Measurements from ENCODE around the gene CLEC11A.

Gene CLEC11A

DNA sequence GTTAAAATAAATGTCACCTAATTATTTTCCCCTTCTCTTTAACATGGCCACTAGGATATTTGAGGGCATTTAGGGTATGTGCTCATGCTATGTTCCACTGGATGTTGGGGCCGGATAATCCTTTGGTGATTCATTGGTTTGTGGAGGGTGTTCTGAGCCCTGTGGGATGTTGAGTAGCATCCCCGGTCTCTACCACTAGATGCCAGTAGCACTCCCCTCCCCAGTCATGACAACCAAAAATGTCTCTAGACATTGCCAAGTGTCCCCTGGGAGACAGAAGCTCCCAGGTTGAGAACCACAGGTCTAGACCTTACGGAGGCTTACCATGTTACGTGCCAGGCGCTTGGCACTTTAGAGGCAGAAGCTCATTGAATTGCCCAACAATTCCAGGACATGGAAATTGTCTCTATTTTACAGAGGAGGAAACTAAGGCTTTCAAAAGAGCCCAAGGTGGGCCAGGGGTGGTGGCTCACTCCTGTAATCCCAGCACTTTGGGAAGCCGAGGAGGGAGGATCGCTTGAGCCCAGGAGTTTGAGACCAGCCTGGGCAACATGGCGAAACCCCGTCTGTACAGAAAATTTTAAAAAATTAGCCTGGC, 17.6 kb upstream of the CLEC11A start:
- no peak for DNase-seq

DNA sequence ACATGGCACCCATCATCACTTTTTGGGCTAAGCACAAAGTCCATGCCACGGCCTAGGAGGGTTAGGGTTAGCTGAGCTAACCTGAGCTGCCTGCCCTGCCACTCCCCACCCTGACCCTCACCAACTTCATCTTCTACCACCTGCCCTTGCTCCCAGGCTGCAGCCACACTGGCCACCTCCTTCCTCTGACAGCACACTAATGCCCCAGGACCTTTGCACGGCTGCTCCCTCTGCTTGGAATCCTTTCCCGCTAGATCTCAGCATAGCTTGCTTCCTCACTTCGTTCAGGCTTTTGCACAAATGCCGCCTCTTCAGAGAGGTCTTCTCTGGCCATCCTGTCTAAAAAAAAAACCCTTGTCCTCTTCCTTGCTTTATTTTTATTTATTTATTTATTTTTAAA, 16.8 kb upstream of the CLEC11A start:
- no peak for DNase-seq

- DNase-seq = no peak
These were observed 14.8 kb upstream of the CLEC11A start for GRCh38 chr19:50708179-50708879.

- DNase-seq = no peak
These were observed 13.1 kb upstream of the CLEC11A start for GRCh38 chr19:50710094-50710493.

DNA sequence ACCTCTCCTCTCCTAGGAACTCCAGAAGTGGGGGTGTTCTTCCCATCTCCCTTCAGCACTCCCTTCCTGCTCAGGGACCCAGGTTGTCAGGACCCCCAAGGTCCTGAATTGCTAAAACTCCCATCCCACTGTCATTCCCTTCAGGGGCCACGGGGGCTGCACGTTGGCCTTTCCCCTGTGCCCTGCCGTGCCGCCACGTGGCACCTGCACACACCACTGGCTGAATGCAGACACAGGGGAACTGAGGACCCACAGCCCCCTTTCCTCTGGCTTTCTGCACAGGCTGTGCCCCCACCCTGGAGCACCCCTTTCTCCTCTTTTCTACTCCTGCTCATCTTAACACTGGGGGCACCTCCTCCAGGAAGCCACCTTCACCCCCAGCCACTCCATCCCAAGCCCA, 12.6 kb upstream of the CLEC11A start:
- no peak for DNase-seq

GRCh38 chr19:50711196-50711595, 12.0 kb upstream of the CLEC11A start:
- DNase-seq = no peak

GRCh38 chr19:50711805-50712204, 11.4 kb upstream of the CLEC11A start:
- no peak for DNase-seq

DNA sequence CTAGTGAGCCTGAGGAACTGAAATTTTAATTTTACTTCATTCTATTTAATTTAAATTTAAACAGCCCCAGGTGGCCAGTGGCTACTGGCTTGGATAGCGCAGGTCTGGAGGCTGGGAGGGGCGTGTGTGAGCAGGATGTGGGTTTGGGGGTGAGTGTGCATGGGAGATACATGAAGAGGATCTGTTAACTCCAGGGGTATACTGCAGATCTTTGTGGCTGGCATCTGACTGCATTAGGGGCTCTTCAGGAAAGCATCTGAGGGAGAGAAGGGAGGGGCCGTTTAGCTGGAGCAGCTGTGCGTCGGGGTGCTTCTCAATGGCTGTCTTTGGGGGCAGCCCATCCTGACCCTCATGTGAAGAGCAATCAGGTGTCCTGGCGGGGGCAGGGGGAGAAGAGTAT, 10.3 kb upstream of the CLEC11A start:
- no peak for DNase-seq

DNA sequence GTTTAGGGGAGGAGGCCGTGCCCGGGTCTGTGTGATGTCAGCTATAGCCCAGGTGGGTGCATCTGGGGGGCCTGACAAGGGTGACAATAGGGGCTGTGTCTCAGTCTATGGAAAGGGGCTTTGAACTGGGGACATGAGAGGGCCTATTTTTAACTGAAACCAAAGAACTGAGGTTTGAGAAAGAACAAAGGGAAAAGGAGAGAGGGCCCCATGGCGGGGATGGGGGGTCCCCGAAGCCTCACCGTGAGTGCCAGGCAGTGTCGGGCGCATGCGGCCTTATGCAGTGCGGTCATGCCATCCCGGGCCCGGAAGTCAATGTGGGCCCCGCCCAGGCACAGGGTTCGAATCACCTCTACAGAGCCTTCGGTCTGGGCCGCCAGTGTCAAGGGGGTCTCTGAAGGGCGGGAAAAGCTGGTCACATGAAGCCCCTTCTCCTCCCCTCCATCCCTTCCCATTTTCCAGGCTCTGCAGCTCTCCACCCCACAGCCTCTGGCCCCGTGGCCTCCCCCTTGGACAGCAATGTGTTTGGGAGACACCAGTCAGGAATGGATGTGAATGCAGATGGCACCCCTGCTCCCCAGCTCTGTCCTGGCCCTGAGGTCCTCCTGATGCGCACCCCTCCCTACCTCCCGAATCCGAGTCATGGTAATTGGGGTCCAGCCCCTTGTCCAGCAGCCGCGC, 9.5 kb upstream of the CLEC11A start:
- DNase-seq = no peak

- no peak for DNase-seq
These were observed 6.8 kb upstream of the CLEC11A start for GRCh38 chr19:50716178-50717025.

DNA sequence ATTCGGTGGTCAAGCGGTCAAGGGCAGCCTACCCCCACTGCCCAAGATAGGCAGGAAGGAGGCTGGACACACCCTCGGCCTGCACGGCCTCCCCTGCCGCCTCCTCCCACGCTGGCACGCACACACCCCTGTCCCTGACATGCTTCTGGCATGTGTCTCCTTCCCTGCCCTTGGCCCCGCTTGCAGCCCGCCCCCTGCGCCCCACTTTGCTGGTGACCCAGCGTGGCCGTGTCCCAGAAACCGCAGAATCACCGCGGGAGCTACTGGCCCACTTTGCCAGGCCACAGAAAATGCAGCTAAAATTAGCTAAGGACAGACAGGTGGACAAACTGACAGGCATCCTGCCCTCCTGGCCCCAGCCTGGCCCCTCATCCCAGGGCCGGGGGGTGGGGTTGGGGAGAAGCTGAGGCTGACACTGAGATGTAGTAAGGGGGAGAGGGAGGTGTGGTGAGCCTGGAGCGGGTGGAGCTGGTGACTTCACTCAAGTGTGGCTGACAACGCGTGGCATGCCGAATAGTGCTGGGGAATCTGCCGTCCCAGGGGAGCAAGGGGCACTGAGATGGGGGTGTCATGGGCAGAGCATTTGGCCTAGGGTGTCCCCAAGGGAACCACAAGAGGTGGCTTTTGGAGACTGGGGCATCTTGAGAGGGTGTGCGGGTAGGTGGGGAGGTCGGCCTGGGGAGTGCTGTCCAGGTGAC, 6.0 kb upstream of the CLEC11A start:
- no peak for DNase-seq

DNA sequence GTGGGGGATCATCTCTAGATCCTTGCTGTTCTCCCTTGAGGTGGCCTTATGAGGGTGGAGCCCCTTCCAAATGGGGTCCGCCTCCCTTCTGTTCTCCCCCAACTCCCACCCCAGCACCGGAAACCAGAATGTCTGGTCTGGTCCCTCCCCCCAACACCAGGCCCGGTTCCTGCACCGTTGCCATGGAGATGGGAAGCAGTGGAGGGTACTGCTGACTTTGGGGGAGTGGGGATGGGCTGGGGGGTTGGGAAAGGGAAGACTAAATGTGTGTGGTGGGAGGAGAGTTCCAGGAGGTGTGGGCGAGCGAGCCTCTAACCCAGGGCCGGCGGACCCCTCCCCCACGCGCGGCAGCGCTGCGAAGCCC, 5.3 kb upstream of the CLEC11A start:
- no peak for DNase-seq

GRCh38 chr19:50718255-50719118, 4.7 kb upstream of the CLEC11A start:
- no peak for DNase-seq

DNA sequence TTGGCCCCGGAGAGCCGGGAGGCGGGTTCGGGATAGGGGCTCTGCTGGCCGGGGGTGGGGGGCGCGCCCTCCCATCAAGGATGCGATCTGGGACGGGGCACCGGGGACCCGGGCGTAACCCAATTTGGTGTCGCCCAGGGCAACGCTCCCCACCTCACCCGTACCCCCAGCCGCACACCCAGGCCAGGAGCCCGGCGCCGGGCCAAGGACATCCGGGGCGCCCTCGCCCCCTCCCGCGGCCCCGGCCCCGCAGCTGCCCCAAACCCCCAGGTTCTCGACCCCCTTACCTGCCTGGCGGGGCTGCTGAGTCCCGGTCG, 4.1 kb upstream of the CLEC11A start:
- DNase-seq = no peak

- no peak for DNase-seq
These were observed 3.6 kb upstream of the CLEC11A start, which contains the start of gene SHANK1 for GRCh38 chr19:50719566-50719965. Gene SHANK1, minus strand, starts transcription at chr19:50719802. Its CDS starts 2,883 bp downstream, at chr19:50716919.

GRCh38 chr19:50720181-50720920, 2.8 kb upstream of the CLEC11A start:
- DNase-seq = no peak

GRCh38 chr19:50720921-50721381, 2.2 kb upstream of the CLEC11A start:
- DNase-seq = no peak

DNA sequence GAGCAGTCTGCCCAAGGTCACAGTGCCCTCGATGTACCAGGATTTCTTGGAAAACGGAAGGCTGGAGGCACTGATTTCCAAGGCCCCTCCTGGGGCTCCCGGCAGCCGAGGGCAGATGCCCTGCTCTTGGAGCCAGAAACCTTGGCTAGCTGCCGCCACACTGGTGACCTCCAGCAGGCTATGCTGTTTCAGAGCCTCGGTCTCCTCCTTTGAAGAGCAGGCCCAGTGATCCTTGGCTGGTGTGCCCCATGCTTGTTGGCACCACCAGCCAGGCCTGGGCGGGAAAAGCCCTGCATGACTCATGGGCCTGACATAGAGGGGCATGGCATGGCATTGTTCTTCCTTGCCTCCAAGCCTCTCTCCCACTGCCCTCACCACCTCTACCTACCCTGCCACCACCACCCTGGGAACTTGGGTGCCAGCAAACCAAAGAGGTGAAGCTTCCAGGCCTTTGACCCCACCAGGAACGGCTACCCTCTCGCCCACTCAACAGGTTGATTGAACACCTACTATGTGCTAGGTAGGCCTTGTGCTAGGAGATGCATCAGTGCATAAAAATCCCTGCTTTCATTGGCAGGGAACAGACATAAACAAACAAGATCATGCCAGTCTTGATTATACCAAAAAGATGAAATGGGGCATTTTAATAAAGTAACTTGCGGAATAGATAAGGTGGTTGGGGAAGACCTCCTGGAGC, 1.6 kb upstream of the CLEC11A start:
- no peak for DNase-seq

DNA sequence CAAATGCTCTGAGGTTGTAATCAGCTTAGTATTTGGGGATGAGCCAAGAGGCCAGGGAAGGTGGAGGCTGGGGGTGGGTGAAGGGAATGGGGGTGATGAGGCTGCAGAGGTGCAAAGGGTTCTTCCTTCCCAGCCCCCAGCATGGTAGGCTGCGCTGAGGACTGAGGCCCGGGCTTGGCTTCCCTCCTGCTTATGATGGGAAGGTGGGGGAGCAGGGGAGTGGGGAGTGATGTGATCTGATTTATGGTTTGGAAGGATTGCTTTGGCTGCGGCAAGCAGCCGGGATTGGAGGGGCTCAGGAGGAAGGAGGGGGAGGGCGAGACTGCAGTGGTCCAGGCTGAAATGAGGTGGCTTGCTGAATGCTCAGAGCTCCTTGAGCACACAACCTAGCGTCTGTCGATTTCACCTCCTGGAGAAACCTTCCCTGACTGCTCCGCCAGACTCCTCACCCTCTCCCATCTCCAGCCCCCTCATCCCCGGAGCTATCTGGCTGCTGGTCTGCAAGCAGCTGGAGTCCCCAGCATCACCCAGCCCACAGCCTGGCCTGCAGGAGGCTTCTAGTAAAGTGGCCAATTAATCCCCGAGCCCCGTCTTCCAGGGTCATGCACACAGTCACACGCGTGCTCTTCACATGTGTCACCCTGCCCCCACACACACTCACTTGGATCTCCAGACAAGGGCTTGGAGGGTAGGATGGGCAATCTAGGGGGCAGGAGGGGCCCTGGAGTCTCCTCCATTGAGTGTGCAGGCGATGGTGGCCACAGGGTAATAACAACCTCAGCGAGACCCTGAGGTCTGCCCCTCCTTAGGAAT, 757 bp upstream of the CLEC11A start:
- DNase-seq = no peak
